IPS-18a (cell line): ENCODE data around the gene CDC42.

Source experiments
- H3K27ac ChIP-seq: one replicate; pipeline ENCODE4 v1.5.1; 2013; ENCODE audit warnings: low read length
- H3K27me3 ChIP-seq: one replicate; pipeline ENCODE4 v1.6.1; 2013; ENCODE audit warnings: mild to moderate bottlenecking, low read length; ENCODE audit not compliant: control insufficient read depth, insufficient read depth
- H3K36me3 ChIP-seq: one replicate; pipeline ENCODE4 v1.6.1; 2013; ENCODE audit warnings: low read depth, low read length; ENCODE audit not compliant: control insufficient read depth
- H3K4me1 ChIP-seq: one replicate; pipeline ENCODE4 v1.6.1; 2013; ENCODE audit warnings: low read depth, low read length; ENCODE audit not compliant: control insufficient read depth
- H3K4me3 ChIP-seq: one replicate; pipeline ENCODE4 v1.5.1; 2013; ENCODE audit warnings: low read length
- H3K9ac ChIP-seq: one replicate; pipeline ENCODE4 v1.6.1; 2013; ENCODE audit warnings: mild to moderate bottlenecking, low read length, moderate library complexity
- H3K9me3 ChIP-seq: one replicate; pipeline ENCODE4 v1.6.1; 2013; ENCODE audit warnings: low read depth, low read length; ENCODE audit not compliant: control insufficient read depth

Gene CDC42

GRCh38 chr1:22126531-22126930, 74.0 kb downstream of the CDC42 start:
- H3K9me3 ChIP-seq, result no peaks in the 10 kb centered on the region
- H3K27ac ChIP-seq, result no peak overlapping the region
- H3K4me1 ChIP-seq, result peaks cover 6% of the 10 kb centered on the region
- H3K4me3 ChIP-seq, result no peak overlapping the region
- H3K36me3 ChIP-seq, result no peaks in the 10 kb centered on the region
- no peaks in the 10 kb centered on the region for H3K27me3 ChIP-seq
- no peak overlapping the region for H3K9ac ChIP-seq

- Histone ChIP-seq H3K9ac (no peak overlapping the region), H3K4me1 (no peaks in the 10 kb centered on the region), H3K36me3 (no peaks in the 10 kb centered on the region), H3K27me3 (no peaks in the 10 kb centered on the region), H3K4me3 (no peak overlapping the region), H3K27ac (no peak overlapping the region), H3K9me3 (no peaks in the 10 kb centered on the region)
Measured at GRCh38 chr1:22127248-22127647, 74.7 kb downstream of the CDC42 start.

DNA sequence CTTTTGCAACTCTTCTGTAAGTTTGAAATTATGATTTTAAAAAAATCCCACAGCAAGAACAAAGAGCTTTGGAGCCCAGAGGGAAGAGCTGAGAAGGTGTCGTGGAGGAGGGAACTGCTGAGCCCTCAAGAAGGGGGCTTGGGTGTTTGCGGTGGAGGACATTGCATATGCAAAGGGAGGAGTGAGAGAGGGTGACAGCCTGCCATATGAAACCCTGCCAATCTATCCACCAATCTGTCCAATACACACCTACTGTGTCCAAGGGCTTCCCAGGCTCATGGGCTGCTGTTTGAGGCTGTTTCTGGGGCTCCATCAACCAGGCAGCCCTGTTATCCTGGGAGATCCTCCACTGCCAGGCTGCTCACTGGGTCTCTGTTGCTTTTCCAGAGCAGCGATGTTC, 75.2 kb downstream of the CDC42 start:
- Histone ChIP-seq H3K9me3 (no peaks in the 10 kb centered on the region), H3K27ac (no peak overlapping the region), H3K4me3 (no peak overlapping the region), H3K27me3 (no peaks in the 10 kb centered on the region), H3K9ac (no peak overlapping the region), H3K4me1 (no peaks in the 10 kb centered on the region), H3K36me3 (no peaks in the 10 kb centered on the region)

DNA sequence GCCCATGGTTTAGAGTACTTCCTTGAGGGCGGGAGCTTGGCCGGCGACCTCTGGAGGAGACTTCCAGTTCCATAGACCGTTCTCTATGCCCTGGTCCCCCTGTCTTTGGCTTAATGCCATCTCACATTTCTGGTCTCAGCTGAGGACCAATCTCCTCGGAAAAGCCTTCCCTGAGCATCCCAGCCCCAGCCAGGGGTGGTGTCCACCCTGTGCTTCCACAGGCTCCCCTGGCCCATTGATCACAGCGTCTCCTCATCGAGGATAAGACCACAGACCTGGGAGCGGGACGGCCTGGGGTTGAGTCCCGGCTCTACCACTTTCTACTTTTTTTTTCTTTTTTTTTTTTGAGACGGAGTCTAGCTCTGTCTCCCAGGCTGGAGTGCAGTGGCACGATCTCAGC, 75.9 kb downstream of the CDC42 start:
- H3K36me3 ChIP-seq, result no peaks in the 10 kb centered on the region
- H3K27ac ChIP-seq, result no peak overlapping the region
- no peaks in the 10 kb centered on the region for H3K27me3 ChIP-seq
- H3K9ac ChIP-seq, result no peak overlapping the region
- H3K4me1 ChIP-seq, result peaks cover under 1% of the 10 kb centered on the region
- no peak overlapping the region for H3K4me3 ChIP-seq
- no peaks in the 10 kb centered on the region for H3K9me3 ChIP-seq

DNA sequence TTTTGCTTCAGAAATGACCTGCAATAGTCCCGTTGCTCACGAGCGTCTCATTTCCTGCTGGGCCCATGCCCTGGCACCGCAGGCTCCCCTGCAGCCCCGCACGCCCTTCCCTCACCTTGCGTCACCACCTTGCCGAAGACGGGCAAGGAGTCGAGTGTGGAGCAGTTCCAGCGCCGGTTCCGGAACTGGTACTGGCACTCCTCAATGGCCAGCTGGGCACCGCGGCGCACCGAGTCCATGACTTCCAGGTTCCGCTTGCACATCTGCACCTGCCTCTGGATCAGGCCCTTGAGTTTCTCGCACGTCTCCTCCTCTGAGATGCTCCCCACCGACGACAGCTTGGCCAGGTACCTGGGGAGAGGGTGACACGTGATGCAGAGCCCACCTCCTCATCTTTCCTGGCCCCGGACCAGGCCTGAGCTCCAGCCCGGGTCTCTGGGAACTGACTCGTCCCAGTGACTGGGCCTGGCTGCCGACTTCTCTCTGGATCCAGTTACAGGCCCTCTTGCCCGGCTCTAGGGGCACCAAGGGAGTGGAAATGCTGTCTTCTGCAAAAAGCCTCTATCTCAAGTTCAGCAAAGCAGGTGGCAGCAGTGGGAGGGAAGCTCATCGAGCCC, 77.1 kb downstream of the CDC42 start:
- Histone ChIP-seq H3K27me3 (no peaks in the 10 kb centered on the region), H3K27ac (no peak overlapping the region), H3K4me1 (peaks cover 9% of the 10 kb centered on the region), H3K9ac (no peak overlapping the region), H3K36me3 (no peaks in the 10 kb centered on the region), H3K4me3 (no peak overlapping the region), H3K9me3 (no peaks in the 10 kb centered on the region)

DNA sequence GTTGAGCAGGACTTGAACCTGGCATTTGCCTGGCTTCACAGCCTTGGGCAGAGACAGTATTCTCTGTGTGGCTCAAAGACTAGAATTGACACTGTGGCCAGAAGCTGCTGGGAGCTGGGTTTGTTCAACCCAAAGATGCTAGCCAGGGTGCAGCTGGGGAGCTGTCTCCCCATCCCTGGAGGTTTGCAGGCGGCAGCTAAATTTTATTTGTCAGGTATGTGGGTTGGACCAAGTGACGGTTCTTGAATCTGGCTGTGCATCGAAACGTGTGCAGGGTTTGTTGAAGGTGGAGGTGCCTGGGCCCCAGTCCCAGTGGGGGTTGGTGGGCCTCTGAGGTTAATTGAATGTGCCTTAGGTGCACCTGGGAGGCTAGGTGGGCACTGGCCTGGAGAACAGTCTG, 78.6 kb downstream of the CDC42 start:
- Histone ChIP-seq H3K36me3 (no peaks in the 10 kb centered on the region), H3K9me3 (no peaks in the 10 kb centered on the region), H3K27me3 (no peaks in the 10 kb centered on the region), H3K4me3 (no peak overlapping the region), H3K4me1 (peaks cover 9% of the 10 kb centered on the region), H3K27ac (no peak overlapping the region), H3K9ac (no peak overlapping the region)

DNA sequence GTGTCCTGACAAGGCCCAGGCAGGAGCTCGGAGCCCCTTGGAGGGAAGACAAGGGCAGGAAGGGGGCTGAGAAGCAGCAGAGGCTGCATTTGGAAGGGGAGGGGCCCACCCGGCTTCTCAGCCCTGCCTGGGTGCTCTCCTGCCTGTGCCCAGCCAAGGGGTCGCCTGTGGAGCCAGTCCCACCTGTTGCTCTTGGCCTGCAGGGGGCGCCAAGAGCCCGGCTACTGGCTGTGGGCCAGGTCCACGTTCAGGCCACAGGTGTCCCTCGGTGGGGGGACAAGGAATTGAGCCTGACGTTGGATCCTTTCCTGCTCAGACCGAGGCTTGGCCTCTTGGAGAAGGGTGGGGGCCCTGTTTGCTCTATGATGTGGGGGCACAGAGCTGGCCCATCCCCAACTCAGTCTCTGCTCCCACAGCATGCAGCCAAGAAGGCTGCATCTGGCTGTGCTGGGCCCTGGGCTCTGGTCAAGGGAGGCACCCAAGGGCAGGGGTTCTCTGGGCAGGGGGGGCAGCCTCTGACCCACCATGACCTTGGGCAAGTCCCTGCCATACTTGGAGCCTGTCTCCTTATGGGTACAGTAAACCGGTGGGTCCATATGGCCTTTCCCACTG, 79.5 kb downstream of the CDC42 start:
- Histone ChIP-seq H3K27ac (no peak overlapping the region), H3K9me3 (no peaks in the 10 kb centered on the region), H3K27me3 (no peaks in the 10 kb centered on the region), H3K36me3 (no peaks in the 10 kb centered on the region), H3K9ac (no peak overlapping the region), H3K4me1 (peaks cover 13% of the 10 kb centered on the region), H3K4me3 (no peak overlapping the region)

- Histone ChIP-seq H3K9me3 (no peaks in the 10 kb centered on the region), H3K27ac (no peak overlapping the region), H3K27me3 (no peaks in the 10 kb centered on the region), H3K36me3 (no peaks in the 10 kb centered on the region), H3K9ac (no peak overlapping the region), H3K4me1 (peaks cover 20% of the 10 kb centered on the region), H3K4me3 (no peak overlapping the region)
Measured at GRCh38 chr1:22132517-22133235, 80.2 kb downstream of the CDC42 start.

DNA sequence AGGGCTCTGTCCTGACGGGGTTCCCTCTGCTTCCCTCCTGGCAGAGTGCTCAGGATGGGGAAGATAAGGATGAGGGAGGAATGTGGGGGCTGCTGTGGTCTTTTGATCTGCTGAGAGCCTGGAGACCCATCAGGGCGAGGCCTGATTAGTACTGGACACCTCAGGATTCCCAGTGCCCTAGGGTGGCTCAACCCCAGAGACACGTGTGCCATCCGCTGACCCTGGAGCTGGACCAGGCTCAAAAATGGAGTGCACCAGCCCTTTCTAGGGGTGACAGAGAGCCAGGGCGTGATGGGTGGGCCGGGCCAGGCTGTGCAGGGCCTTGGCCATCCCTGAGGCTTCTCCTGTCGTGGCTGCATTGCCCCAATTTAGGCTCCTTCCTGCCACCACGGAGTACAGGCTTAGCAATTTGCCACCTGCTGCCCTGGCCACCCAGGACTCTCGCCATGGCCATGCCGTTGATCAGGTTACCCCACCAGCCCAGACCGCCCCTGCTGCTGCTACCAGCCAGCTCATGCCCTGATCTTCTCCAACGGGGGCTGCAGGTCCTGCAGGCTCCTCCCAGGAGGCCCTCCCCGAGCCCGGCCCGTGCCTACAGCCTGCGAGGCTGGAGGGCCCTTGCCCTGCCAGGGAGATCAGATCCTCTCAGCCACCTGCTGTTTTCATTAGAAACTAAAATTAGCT, 80.9 kb downstream of the CDC42 start:
- Histone ChIP-seq H3K36me3 (no peaks in the 10 kb centered on the region), H3K4me3 (no peak overlapping the region), H3K9me3 (no peaks in the 10 kb centered on the region), H3K9ac (no peak overlapping the region), H3K27ac (no peak overlapping the region), H3K27me3 (no peaks in the 10 kb centered on the region), H3K4me1 (peaks cover 23% of the 10 kb centered on the region)

- no peak overlapping the region for H3K4me3 ChIP-seq
- no peaks in the 10 kb centered on the region for H3K9me3 ChIP-seq
- H3K4me1 ChIP-seq, result peaks cover 23% of the 10 kb centered on the region
- H3K27me3 ChIP-seq, result no peaks in the 10 kb centered on the region
- H3K36me3 ChIP-seq, result no peaks in the 10 kb centered on the region
- no peak overlapping the region for H3K9ac ChIP-seq
- no peak overlapping the region for H3K27ac ChIP-seq
Measured at GRCh38 chr1:22133931-22134324, 81.4 kb downstream of the CDC42 start.

DNA sequence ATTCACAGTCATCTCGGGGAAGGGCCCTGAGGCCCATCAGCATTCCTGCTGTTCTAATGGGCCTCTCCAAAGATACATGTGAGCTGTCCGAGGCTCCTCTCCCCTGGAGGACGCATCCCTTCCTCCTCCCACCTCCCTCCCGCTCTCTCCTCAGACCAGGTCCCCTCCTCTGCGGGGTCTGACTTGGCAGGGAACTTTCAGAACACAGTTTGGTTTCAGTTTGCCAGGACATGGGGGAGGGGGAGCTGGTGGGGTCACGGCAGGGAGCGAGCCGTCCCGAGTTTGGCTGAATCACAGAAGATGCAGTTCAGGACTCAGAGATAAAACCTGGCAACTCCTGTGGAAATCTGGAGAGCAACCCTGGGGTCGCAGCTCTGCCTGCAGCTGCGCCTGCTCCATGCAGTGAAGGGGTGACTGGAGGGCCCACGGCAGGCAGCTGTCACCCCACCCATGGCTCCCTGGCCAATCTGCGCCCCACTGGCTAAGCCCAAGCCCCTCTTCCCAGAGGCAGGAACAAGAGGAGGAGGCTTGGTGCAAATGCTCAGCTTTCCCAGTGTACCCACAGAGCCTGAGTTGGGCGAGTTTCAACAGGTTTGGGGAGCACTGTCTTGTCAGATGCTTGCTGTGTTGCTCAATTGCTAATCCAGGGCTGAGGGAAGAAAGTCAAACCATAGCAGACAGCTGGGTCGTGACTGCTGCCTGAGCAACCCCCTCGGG, 84.7 kb downstream of the CDC42 start:
- Histone ChIP-seq H3K27ac (no peak overlapping the region), H3K4me3 (peak overlapping the region; percentile 4), H3K9ac (no peak overlapping the region), H3K4me1 (peaks cover 40% of the 10 kb centered on the region), H3K36me3 (no peaks in the 10 kb centered on the region), H3K27me3 (peaks cover 22% of the 10 kb centered on the region), H3K9me3 (no peaks in the 10 kb centered on the region)
